ENCODE data around the gene CERS6.

GRCh38 chr2:168490946-168491605 is 35.0 kb downstream of the CERS6 start:
- TF ChIP-seq CTCF (IDR thresholded peaks at IDR 0.05; ENCODE audit: low read depth, low read length, missing input control) (no peak), JUND (IDR thresholded peaks at IDR 0.05) (no peak), GABPA (IDR thresholded peaks at IDR 0.05 in 1 of 2, conservative IDR thresholded peaks at IDR 0.05 in 1 of 2) (no peak), RAD21 (IDR thresholded peaks at IDR 0.05) (no peak), SP1 (IDR thresholded peaks at IDR 0.05) (no peak), EGR1 (IDR thresholded peaks at IDR 0.05; ENCODE audit: low read depth in 2 of 2) (no peak), ATF3 (IDR thresholded peaks at IDR 0.05) (no peak), TAF1 (conservative IDR thresholded peaks at IDR 0.05) (no peak), ZBTB33 (IDR thresholded peaks at IDR 0.05) (no peak), REST (IDR thresholded peaks at IDR 0.05) (no peak), FOXA1 (IDR thresholded peaks at IDR 0.05) (no peak), HNF4A (conservative IDR thresholded peaks at IDR 0.05) (no peak)

All from liver (tissue), 3 donors.